ENCODE results near the gene MYO1G. TPM values are rescaled to one million over a fixed set of nuclear protein-coding genes. Genes with fewer than 3 reads are reported as not detected.
"Not testable (repeated sequence)": the region's sequence is repeated elsewhere in the genome, so short reads cannot be mapped to it uniquely, and the experiment has no call there.

The MYO1G gene
- total RNA-seq, result 180 TPM

DNA sequence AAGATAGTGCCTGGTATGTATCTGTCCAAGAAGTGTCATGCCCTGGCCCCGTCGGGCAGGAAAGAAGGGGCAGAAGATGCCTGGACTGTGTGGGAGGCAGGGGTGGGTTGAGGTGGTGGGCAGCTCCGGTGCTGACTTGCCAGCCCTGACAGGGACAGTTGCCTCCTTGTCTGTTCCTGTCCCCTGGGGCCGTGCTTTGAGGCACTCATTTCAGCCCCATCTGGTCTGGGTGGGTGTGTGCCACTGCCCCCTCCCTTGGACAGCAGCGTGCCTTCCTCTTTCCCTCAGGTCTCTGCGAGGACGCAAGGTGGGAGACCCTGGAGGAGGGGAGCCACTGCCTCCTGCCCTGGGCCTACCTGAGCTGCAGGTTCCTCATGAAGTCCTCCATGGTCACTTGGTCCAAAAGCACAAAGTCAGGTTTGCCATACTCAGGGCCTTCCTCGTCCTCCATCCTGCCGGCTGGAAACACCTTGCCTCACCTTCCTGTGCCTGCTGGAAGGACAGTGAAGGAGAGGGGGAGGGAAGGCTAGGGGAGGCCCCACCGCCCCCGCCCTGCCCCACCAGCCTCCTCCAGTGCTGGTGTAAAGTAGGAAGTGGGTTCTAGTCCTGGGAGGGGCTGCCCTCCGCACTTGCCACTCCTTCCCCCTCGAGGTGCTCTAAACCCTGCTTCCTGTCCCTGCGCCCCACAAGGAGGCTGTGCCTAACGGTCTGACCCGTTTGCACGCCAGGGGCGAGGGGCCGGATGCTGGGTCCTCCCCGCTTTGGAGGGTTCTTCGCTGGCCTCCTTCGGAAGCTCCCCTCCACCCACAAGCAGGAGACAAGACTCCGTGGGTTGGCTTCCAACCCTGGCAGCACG, at the start of gene MYO1G:
Gene MYO1G (minus strand): TSS at position 505 of the 856 bp plus-strand sequence. CDS start 54 bp downstream, at position 451.
- H3K9me3 ChIP-seq (ENCODE audit: low read depth, low read length), result no peaks in the 10 kb centered on the region
- no peaks in the 10 kb centered on the region for H3K27me3 ChIP-seq (ENCODE audit: insufficient read depth, low read length)
- H3K4me1 ChIP-seq (ENCODE audit: insufficient read depth, low read length), result peaks cover 69% of the 10 kb centered on the region
- H3K4me3 ChIP-seq (ENCODE audit: low read length), result peak within 1 kb of the TSS; percentile 60

DNA sequence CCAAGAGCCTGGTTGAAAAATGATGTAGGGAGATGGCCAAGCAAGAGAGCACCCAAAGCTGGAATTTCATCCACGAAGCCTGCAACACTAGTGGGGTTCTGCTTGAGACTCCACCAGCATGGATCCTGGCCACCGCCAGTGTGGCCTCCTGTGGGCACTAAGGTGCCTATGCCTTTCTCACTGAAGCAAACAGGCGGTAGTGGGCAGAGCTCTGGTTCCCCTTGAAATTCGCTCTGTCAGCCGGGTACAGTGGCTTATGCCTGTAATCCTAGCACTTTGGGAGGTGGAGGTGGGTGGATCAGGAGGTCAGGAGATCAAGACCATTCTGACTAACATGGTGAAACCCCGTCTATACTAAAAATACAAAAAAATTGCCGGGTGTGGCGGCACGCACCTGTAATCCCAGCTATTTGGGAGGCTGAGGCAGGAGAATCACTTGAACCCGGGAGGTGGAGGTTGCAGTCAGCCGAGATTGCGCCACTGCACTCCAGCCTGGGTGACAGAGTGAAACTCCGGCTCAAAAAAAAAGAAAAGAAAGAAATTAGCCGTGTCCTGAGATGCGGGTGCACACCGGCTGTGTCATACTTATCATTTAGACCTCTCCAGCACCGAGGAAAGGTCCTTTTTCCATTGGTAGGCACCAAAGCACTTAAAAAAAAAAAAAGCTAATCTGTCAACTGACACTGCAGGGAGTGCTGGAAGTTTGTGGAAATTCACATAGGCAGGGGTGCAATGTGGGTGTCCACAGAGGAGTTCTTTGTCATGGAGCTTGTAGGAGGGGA, 49.5 kb upstream of the MYO1G start:
- Histone ChIP-seq H3K4me1 (ENCODE audit: insufficient read depth, low read length) (peaks cover 70% of the 10 kb centered on the region), H3K9me3 (ENCODE audit: low read depth, low read length) (no peaks in the 10 kb centered on the region), H3K27me3 (ENCODE audit: insufficient read depth, low read length) (no peaks in the 10 kb centered on the region), H3K4me3 (ENCODE audit: low read length) (peak overlapping the region; percentile 88)

DNA sequence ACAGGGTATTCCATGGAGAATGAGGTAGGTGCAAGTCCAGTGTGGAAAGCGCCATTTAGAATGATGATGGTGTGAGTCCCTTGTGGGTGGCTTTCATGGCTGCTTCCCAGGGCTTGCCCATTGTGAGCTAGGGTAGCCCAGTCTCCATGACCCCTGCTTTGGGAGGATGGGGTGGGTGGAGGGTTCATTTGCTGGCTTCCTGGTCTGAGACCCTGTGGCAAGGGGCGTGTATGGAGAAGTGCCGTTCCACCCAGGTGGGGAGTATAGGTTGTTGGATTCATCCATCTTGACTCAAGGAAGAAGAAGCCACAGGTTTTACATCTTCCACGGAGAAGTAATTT, 48.9 kb upstream of the MYO1G start:
- Histone ChIP-seq H3K4me3 (ENCODE audit: low read length) (peak overlapping the region; percentile 88), H3K9me3 (ENCODE audit: low read depth, low read length) (no peaks in the 10 kb centered on the region), H3K27me3 (ENCODE audit: insufficient read depth, low read length) (no peaks in the 10 kb centered on the region), H3K4me1 (ENCODE audit: insufficient read depth, low read length) (peaks cover 64% of the 10 kb centered on the region)

DNA sequence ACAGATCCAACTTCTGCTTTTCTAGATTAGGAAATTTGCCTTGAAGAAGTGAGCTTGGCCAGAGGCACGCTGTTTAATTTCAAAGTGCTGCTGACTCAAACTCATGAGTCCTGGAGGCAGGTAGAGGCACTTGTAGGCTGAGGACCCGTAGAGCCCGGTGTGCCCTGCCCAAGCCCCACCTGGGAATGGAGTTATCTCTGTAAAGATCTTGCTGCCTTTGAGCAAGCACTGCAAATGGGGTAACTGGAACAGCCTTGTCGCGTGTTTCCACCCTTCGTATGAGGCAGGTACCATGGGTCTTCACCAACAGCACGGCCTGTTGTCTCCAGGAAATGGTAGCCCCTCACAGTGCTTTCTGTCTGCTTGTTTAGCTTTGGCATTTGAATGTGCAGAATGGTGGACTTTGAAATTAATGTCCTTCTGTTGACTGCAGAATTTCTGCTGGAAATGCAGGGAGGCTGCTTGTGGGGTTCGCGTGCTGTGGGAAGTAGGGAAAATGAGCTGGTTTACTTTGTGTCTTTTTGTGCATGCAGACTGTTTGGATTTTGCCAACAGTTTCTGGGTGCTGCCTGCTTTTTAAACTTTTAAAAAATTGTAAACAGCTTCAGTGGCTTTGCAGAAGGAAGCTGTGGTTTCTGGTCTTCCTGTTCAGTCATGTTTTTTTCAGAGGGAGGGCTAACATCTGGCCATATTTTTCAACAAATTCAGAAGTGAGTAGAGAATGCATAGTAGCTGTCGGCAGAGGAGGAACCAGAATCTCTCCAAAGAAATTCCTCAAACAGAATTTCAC, 48.4 kb upstream of the MYO1G start:
- Histone ChIP-seq H3K27me3 (ENCODE audit: insufficient read depth, low read length) (no peaks in the 10 kb centered on the region), H3K9me3 (ENCODE audit: low read depth, low read length) (no peaks in the 10 kb centered on the region), H3K4me1 (ENCODE audit: insufficient read depth, low read length) (peaks cover 59% of the 10 kb centered on the region), H3K4me3 (ENCODE audit: low read length) (peak overlapping the region; percentile 88)

DNA sequence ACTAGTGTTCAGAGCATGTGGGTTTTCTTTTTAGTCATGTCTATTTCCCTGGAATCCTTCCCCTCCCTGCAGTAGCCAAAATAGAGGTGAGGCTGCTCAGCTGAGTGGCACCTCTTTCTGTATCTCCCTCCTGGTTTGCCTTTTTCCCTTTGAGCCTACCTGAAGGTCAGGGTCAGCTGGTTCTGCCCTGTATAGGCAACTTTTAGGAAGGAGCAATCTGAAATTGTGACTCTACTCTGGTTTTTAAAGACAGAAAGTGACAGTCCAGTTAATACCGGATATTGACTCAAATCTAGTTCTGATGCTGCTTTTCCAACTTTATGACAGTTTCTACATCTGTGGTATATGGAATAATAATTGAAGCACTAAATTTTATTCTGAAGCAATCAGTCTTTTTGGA, 47.2 kb upstream of the MYO1G start:
- H3K4me1 ChIP-seq (ENCODE audit: insufficient read depth, low read length), result peaks cover 58% of the 10 kb centered on the region
- no peaks in the 10 kb centered on the region for H3K9me3 ChIP-seq (ENCODE audit: low read depth, low read length)
- H3K27me3 ChIP-seq (ENCODE audit: insufficient read depth, low read length), result no peaks in the 10 kb centered on the region
- H3K4me3 ChIP-seq (ENCODE audit: low read length), result no peak overlapping the region

DNA sequence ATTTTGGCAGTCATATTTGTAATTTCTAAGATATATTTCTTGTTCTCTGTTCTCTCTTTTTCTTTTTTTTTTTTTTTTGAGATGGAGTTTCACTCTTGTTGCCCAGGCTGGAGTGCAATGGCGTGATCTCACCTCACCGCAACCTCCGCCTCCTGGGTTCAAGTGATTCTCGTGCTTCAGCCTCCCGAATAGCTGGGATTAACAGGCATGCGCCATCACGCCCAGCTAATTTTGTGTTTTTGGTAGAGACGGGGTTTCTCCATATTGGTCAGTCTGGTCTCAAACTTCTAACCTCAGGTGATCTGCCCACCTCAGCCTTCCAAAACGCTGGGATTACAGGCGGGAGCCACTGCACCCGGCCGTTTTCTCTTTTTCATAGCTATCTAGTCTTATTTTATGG, 46.7 kb upstream of the MYO1G start:
- not testable (repeated sequence) for H3K27me3 ChIP-seq (ENCODE audit: insufficient read depth, low read length); H3K9me3 ChIP-seq (ENCODE audit: low read depth, low read length); H3K4me3 ChIP-seq (ENCODE audit: low read length)
- H3K4me1 ChIP-seq (ENCODE audit: insufficient read depth, low read length), result peaks cover 56% of the 10 kb centered on the region

DNA sequence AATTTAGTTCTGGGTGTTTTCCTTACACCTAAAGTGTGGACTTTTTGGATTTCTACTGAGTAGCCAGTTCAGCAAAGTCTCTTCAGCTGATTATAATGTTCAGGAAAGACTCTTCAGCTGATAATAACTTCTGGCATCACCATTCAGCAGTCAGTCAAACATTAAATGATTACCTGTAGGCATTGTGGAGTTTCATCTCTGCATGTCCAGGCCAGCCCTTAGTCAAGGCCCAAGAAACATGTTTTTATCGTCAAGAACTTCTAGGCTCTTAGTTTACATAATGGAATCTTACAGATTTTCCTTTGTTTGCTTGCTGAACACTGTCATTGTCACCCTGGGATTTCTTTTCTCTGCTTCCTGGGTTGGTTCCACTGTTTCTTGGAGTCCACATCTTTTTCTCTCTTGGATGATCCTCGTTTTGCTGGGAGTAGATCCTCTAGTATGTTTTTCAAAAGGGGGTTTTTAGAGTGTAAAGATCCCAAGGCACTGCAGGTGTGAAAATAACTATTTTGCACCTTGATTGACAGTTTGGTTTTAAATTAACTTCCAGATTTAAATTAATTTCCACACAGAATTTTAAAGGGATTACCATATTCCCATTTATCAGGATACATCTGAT, 45.4 kb upstream of the MYO1G start:
- Histone ChIP-seq H3K9me3 (ENCODE audit: low read depth, low read length) (no peaks in the 10 kb centered on the region), H3K4me1 (ENCODE audit: insufficient read depth, low read length) (peaks cover 44% of the 10 kb centered on the region), H3K27me3 (ENCODE audit: insufficient read depth, low read length) (no peaks in the 10 kb centered on the region), H3K4me3 (ENCODE audit: low read length) (no peak overlapping the region)

DNA sequence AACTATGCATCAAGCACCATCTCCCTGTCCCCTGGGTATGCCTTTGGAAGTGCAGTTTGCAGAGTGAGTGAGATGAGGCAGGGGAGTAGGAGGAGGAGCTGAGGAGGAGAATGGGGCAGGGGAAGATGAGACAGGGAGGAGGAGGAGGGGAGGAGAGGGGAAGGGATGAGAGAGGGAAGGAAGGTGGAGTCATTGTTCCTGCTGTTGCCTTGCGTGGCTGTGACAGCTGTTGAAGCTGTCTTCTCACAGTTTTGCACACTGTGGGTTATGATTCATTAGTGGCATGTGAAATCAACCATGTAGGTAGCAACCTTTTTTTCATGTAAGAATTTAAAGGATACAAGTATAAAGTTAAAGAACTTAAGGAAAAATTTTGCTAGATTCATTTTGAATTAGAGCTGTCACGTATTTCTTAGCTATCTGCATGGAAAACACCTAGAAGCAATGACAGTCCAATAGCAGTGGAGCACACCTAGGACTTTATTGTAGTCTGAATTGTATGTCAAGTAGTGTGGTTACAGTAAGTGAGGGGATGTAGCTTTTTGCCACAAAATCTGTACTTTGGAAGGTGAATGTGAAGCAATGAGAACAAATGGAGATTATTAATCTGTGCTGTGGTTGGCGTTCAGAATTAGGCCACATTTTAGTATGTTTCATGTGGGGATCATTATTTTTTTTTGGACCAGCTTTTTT, 42.9 kb upstream of the MYO1G start:
- Histone ChIP-seq H3K9me3 (ENCODE audit: low read depth, low read length) (no peaks in the 10 kb centered on the region), H3K4me3 (ENCODE audit: low read length) (no peak overlapping the region), H3K4me1 (ENCODE audit: insufficient read depth, low read length) (peaks cover 31% of the 10 kb centered on the region), H3K27me3 (ENCODE audit: insufficient read depth, low read length) (no peaks in the 10 kb centered on the region)

DNA sequence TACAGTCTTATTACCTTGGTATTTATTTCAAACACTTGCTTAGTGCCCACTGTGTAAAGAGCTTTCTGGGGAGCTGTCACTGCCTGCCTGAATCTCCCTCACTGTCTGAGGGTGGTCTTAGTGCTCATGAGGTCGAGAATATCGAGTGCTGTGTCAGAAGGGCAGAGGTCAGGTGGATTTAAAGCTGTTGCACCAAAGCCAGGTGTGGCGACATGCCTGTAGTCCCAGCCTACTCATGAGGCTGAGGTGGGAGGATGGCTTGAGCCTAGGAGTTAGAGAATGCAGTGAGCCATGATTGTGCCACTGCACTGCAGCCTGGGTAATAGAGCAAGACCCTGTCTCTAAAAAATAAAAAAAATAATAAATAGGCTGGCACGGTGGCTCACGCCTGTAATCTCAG, 42.1 kb upstream of the MYO1G start:
- no peaks in the 10 kb centered on the region for H3K9me3 ChIP-seq (ENCODE audit: low read depth, low read length)
- H3K4me3 ChIP-seq (ENCODE audit: low read length), result no peak overlapping the region
- no peaks in the 10 kb centered on the region for H3K27me3 ChIP-seq (ENCODE audit: insufficient read depth, low read length)
- peaks cover 23% of the 10 kb centered on the region for H3K4me1 ChIP-seq (ENCODE audit: insufficient read depth, low read length)

DNA sequence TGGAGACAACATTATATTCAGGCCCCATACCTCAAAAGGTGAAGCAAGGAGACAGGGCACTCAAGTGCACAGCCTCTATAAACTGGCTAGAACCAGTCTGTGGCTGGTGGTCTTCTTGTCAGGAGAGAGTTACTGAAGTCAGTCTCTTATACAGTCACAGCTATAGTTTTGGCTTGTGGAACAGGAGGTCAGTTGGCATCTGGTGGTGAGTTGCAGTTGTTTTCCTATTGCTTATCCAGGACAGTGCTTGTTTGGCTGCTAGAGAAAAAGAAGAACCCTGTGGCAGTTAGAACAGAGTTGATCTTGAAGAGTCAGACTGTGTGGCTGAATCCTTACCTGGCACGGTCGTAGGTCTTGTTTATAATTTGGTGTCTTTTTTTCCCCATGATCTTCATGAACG, 38.4 kb upstream of the MYO1G start:
- H3K4me3 ChIP-seq (ENCODE audit: low read length), result no peak overlapping the region
- no peaks in the 10 kb centered on the region for H3K27me3 ChIP-seq (ENCODE audit: insufficient read depth, low read length)
- no peaks in the 10 kb centered on the region for H3K9me3 ChIP-seq (ENCODE audit: low read depth, low read length)
- H3K4me1 ChIP-seq (ENCODE audit: insufficient read depth, low read length), result peaks cover 14% of the 10 kb centered on the region

DNA sequence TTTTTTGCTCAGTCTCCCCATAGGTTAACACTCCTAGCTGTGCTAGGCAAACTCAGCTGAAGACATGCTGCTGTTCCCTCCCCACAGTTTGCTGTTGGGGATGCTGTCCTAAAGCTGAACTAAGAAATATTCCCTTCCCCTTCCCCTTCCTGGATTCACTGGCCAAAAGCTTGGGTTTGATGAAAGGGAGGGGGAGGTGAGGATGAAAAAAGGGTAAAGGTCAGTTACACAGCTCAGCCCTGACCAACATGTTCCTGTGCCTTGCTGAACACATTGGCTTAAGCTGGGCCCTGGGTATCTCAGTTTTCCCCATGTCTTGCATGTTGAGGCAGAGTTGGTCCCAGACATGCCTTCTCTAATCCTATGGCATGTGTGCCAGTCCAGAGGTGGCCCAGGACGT, 36.5 kb upstream of the MYO1G start:
- Histone ChIP-seq H3K9me3 (ENCODE audit: low read depth, low read length) (no peaks in the 10 kb centered on the region), H3K4me1 (ENCODE audit: insufficient read depth, low read length) (no peaks in the 10 kb centered on the region), H3K27me3 (ENCODE audit: insufficient read depth, low read length) (no peaks in the 10 kb centered on the region), H3K4me3 (ENCODE audit: low read length) (no peak overlapping the region)

DNA sequence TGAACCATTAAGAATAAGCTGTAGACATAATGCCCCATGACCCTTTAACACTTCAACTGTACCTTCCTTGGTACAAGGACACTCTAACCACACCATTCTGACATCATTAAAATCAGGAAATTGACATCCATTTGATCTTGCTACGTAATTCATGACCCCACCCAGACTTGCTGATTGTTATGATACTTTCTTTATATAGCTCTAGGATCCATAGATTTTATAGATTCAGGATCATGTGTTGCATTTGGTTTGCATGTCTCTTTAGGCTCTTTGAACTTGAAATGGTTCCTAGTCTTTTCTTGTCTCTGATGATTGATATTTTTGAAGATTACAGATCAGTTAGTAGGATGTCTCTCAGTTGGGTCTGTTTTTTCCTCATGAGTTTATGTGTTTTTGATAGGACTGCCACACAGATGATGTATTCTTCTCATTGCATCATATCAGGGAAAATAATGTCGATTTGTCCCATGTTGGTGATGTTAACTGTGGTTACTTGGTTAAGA, 34.7 kb upstream of the MYO1G start:
- H3K27me3 ChIP-seq (ENCODE audit: insufficient read depth, low read length), result no peaks in the 10 kb centered on the region
- no peaks in the 10 kb centered on the region for H3K9me3 ChIP-seq (ENCODE audit: low read depth, low read length)
- H3K4me3 ChIP-seq (ENCODE audit: low read length), result no peak overlapping the region
- H3K4me1 ChIP-seq (ENCODE audit: insufficient read depth, low read length), result no peaks in the 10 kb centered on the region

DNA sequence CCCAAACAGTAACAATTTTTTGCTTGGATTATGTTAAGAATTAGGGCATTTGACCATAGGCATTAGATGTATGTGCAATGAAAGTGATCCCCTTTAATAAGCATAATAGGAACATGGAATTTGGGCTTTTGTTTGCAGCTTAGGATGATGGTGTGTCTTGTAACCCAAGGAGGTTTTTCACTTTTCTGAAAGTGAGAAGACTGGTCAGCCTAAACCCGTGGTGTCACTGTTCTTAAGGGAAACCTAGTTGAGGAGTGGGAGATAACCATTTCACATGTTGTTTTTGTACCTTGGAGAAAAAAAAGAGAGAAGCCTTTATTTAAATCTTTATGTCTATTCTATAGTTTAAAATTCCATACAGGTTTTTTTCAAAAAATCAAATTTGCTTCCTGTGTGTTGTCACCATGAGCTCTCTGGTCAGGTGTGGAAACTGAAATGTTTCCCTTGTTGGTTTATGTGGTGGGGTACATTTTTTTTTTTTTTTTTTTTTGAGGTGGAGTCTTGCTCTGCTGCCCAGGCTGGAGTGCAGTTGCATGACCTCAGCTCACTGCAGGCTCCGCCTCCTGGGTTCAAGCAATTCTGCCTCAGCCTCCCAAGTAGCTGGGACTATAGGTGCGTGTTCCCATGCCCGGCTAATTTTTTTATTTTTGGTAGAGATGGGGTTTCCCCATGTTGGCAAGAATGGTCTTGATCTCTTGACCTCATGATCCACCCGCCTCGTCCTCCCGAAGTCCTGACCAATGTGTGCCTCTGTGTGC, 28.9 kb upstream of the MYO1G start:
- no peaks in the 10 kb centered on the region for H3K27me3 ChIP-seq (ENCODE audit: insufficient read depth, low read length)
- H3K4me1 ChIP-seq (ENCODE audit: insufficient read depth, low read length), result peaks cover 18% of the 10 kb centered on the region
- no peaks in the 10 kb centered on the region for H3K9me3 ChIP-seq (ENCODE audit: low read depth, low read length)
- no peak overlapping the region for H3K4me3 ChIP-seq (ENCODE audit: low read length)

Data from mononuclear cell (primary cell).